ENCODE measurements around the gene ACSM2A.
"Not testable (repeated sequence)": the region's sequence is repeated elsewhere in the genome, so short reads cannot be mapped to it uniquely, and the experiment has no call there.

The ACSM2A gene

DNA sequence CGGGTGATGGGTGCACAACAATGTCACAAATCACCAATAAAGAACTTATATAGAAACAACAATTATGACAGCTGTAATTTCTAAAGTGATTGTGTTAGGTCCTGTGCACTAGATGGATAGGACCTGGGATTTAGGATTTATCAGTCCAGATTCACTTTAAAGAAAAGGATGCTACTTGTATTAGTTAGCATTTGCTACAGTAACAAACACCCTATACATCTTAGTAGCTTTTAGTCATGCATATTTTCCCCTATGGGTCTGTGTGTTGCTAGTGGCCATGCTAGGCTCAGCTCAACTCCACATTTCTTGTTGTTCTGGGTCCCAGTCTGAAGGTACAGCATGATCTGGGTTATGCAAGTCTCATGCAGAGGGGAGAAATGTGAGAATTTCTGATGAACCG lies 7.9 kb downstream of the ACSM2A start:
- DNase-seq, result not testable (repeated sequence)

DNA sequence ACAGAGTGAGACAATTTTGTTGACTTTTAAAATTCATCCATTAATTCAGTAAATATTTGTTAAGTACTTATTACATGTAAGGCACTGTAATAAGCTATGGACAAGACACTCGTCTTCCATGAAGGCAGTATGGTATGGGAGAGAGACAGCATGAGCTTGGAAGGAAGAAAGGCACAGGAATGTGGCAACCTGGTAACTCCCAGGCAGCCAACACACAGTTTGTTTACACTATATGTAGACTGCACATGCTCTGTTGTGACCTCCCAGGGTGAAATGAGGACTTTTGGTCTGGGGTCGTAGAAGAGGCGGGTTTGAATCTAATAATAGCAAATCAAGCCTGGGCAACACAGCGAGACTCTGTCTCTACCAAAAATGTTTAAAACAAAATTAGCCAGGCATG lies 9.0 kb downstream of the ACSM2A start:
- not testable (repeated sequence) for DNase-seq

DNA sequence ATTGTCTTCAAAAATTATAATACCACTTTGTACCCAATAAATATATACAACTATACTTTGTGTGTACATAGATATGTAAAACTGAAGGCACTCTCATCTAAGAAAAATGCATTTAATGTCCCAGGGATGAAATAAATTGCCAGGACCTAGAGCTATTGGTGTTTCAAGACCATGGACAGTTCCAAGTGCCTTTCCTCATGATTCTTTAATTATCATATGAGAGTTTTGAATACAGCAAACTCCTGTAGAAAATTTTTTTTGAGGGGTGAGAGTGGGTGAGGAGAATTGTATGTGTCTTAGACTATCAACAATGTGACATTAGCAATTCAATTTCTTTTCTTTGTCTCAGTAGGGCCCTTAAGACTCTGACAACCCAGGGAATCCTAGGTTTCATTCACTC lies 17.6 kb downstream of the ACSM2A start:
- DNase-seq, result not testable (repeated sequence)

DNA sequence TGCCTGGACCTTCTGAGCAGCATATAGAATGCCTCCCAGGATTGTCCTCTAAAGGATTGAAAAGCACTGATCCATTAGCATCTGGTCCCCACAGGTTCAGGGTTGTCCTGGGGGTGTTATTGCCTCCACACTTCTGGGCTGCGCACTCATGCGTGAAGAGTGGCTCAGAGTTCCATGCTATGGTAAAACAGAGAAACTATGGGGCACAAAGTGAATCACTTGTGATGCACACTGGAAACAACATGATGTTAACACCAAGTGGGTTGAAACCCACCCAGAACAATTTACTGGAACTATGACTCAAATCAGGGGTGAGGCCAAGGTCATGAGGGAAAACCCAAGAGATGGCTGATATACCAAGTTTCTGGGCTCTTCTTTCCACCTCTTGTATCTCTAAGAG lies 18.6 kb downstream of the ACSM2A start:
- not testable (repeated sequence) for DNase-seq

GRCh38 chr16:20470732-20471131 lies 19.4 kb downstream of the ACSM2A start:
- DNase-seq, result not testable (repeated sequence)

GRCh38 chr16:20477188-20477744 lies 25.9 kb downstream of the ACSM2A start:
- not testable (repeated sequence) for DNase-seq

- DNase-seq, result not testable (repeated sequence)
Measured at GRCh38 chr16:20483989-20484388, 32.7 kb downstream of the ACSM2A start.

- DNase-seq, result no peak
Measured at GRCh38 chr16:20484726-20485125, 33.4 kb downstream of the ACSM2A start.

DNA sequence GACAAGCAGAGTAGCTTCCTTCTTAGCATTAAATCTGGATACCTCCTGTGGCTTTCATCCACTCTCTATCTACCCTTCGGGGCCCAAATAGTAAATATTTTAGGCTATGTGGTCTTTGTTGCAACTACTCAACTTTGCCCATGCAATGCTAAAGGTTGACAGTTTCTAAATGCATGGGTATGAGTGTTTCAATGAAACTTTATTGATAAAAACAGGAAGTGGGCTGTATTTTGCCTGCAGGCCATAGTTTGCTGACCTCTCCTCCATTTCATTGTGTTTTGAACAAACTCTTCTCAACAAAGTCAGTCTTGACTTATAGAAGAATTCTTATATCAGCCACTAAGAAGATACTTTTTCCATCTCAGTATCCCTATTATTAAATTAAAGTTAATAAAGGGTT lies 34.1 kb downstream of the ACSM2A start:
- no peak for DNase-seq

DNA sequence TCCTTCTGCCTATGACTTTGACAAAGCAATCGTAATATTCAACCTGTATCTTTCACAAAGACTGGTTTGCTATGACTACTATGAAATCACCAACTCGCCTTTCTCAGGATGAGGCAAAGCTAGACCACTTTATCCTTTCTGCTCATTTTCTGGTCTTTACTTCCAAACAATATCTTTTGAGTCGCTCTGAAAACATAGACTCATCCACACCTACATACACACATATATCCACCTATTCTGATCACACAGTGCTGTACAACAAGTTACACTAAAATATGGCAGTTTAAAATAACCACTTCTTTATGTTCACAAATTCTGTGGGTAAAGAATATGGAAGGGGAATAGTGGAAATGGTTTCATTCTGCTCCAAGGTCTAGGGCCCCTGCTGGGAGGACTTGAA lies 39.7 kb downstream of the ACSM2A start:
- not testable (repeated sequence) for DNase-seq

DNA sequence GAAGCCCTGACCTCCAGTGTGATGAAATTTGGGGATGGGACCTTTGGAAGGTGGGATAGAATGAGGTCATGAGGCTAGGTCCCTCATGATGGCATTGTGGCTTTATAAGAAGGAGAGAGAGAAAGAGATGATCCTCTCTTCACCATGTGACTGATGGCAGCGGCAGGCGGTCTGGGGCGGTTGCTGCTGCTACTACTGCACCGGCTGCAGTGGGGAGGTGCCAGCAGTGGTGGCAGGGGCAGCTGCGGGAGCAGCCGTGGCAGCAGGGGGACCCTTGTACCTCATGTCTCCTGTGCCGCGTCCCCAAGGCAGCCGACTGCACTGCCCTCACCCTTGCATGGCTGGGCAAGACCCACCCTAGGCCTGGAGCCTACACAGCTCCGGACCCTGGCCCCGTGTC lies 40.1 kb downstream of the ACSM2A start:
- not testable (repeated sequence) for DNase-seq

DNA sequence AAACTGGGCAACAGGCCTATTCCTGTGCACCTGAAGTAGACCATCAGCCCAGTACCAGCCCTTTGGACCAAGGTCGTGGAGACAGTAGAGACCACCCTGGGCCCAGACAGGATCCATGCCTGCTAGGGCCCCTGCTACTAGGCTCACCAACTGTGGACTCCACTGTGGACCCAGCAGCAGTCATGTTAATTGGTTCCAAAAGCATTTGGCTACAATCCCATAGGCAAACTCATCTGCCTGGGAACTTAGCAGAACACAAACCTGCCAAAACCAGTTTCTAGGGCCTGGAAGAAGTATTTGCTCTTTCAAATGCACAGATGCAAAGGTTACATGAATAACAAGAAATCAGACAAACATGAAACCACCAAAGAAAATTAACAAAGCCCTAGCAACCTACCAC lies 53.1 kb downstream of the ACSM2A start:
- no peak for DNase-seq

GRCh38 chr16:20507280-20507679 lies 56.0 kb downstream of the ACSM2A start:
- no peak for DNase-seq

DNA sequence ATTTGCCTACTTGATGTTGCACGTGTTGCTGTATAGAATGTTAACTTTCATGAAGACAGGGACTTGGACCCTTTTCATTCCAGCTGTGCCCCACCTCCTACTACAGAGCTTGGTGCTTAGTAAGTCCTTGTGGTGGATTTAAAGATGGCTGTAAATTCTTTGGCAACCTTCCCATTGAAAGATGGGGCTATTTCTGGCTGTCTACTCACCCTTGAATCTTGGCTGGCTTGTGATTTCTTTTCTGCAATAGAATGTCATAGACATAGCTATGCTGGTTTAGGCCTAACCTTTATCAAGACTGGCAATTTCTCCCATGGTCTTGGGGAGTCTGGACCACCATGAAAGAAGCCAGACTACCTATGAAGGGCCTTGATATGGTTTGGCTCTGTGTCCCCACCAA lies 59.0 kb downstream of the ACSM2A start:
- DNase-seq, result no peak

DNA sequence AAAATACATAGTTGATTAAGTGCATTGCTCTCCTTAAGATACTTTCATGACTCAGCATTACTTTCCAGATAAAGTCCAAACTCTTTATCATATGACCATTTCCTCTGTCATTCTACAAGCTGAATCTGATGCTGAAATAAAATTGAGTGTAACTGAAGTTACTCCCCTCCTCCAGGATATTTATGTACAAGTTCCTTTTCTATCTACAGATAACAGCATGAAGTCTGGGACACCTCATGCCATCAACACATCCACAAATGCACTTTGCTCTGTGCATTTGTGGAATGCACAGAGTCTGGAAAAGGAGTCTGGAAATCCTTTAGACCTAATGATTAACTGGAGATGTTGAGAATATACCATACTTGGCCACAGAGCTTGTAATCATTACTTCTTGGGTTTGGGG lies 64.4 kb downstream of the ACSM2A start:
- no peak for DNase-seq

DNA sequence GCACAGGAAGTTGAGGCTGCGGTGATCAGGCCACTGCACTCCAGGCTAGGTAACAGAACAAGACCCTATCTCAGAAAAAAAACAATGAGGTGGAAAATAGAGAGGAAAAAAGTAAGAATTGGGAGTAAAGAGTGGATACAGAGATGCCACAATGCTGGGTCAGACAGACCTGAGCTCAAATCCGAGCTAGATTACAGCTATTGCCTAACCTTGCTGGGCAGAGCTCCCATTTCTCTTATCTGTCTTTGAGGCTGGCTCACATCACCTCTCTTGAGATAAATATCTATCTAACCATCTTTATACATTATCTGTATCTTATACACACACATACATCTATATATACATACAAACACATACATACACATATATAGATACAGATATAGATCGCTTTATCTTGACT lies 65.8 kb downstream of the ACSM2A start:
- DNase-seq, result no peak

- no peak for DNase-seq
Measured at GRCh38 chr16:20519231-20519630, 67.9 kb downstream of the ACSM2A start.

GRCh38 chr16:20520103-20520502 lies 68.8 kb downstream of the ACSM2A start:
- DNase-seq, result no peak

DNA sequence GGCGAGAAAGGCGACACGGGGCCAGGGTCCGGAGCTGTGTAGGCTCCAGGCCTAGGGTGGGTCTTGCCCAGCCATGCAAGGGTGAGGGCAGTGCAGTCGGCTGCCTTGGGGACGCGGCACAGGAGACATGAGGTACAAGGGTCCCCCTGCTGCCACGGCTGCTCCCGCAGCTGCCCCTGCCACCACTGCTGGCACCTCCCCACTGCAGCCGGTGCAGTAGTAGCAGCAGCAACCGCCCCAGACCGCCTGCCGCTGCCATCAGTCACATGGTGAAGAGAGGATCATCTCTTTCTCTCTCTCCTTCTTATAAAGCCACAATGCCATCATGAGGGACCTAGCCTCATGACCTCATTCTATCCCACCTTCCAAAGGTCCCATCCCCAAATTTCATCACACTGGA lies 80.5 kb downstream of the ACSM2A start:
- DNase-seq, result not testable (repeated sequence)

DNA sequence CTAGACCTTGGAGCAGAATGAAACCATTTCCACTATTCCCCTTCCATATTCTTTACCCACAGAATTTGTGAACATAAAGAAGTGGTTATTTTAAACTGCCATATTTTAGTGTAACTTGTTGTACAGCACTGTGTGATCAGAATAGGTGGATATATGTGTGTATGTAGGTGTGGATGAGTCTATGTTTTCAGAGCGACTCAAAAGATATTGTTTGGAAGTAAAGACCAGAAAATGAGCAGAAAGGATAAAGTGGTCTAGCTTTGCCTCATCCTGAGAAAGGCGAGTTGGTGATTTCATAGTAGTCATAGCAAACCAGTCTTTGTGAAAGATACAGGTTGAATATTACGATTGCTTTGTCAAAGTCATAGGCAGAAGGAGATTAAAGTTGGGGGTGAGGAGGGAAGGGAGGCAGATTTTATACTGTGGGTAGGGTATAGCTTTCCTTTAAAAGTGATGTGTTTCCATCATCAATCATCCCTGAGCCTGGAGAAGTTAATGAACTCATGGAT lies 81.0 kb downstream of the ACSM2A start:
- not testable (repeated sequence) for DNase-seq

DNA sequence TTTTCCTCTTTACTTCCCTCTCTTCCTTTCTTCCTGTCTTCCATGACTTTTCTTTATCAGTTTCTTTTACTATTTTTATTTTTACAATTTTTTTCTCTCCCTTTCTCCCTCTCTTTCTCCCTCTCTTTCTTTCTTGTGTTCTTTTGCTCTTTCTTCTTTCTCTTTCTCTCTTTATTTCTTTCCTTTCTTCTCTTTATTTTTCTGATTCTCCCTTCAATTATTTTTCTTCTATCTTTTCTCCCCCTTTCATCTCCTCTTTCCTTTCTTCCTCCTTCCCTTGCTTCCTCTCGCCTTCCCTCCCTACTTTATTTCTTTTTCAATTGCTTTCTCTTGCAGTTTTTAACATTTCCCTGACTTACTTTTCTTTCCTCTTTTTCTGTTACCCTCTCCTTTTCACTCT lies 85.3 kb downstream of the ACSM2A start:
- not testable (repeated sequence) for DNase-seq
